GM18502 (cell line): ENCODE data around the gene GUCY1A1.

Experiments used
- ATAC-seq: cut with Tn5 transposase; IDR thresholded peaks from one replicate; pipeline ENCODE4 v1.9.1; 2021; ENCODE audit warnings: mild to moderate bottlenecking; ENCODE audit not compliant: unreplicated experiment, poor library complexity

GUCY1A1 gene

GRCh38 chr4:155724731-155725130, 58.1 kb downstream of the GUCY1A1 start:
- no peak for ATAC-seq

GRCh38 chr4:155734065-155734464, 67.4 kb downstream of the GUCY1A1 start:
- ATAC-seq = no peak

- ATAC-seq = no peak
Observed at GRCh38 chr4:155734951-155735350, 68.3 kb downstream of the GUCY1A1 start.

- no peak for ATAC-seq
Observed at GRCh38 chr4:155735496-155735895, 68.8 kb downstream of the GUCY1A1 start.

- no peak for ATAC-seq
Observed at GRCh38 chr4:155738548-155738947, 71.9 kb downstream of the GUCY1A1 start.

- no peak for ATAC-seq
Observed at GRCh38 chr4:155741546-155741945, 74.9 kb downstream of the GUCY1A1 start.

GRCh38 chr4:155742310-155743015, 75.8 kb downstream of the GUCY1A1 start:
- ATAC-seq = no peak

- no peak for ATAC-seq
Observed at GRCh38 chr4:155745984-155746383, 79.3 kb downstream of the GUCY1A1 start.

GRCh38 chr4:155748039-155748438, 81.4 kb downstream of the GUCY1A1 start:
- ATAC-seq = no peak

GRCh38 chr4:155749041-155749440, 82.4 kb downstream of the GUCY1A1 start:
- no peak for ATAC-seq

- no peak for ATAC-seq
Observed at GRCh38 chr4:155751569-155751968, 84.9 kb downstream of the GUCY1A1 start.

GRCh38 chr4:155757745-155758265, 91.2 kb downstream of the GUCY1A1 start:
- ATAC-seq = no peak

GRCh38 chr4:155758481-155759371, 92.1 kb downstream of the GUCY1A1 start, which contains the start of gene GUCY1B1:
TSS of gene GUCY1B1 (plus strand) at chr4:155759021. CDS start at chr4:155759141, 120 bp downstream.
- ATAC-seq = peak; percentile 99

GRCh38 chr4:155759372-155760252, 93.0 kb downstream of the GUCY1A1 start:
- ATAC-seq = peak; percentile 11

GRCh38 chr4:155761047-155761446, 94.4 kb downstream of the GUCY1A1 start:
- no peak for ATAC-seq

GRCh38 chr4:155761916-155762315, 95.3 kb downstream of the GUCY1A1 start:
- ATAC-seq = no peak

GRCh38 chr4:155762334-155762733, 95.7 kb downstream of the GUCY1A1 start:
- no peak for ATAC-seq

- no peak for ATAC-seq
Observed at GRCh38 chr4:155763551-155763950, 96.9 kb downstream of the GUCY1A1 start.

GRCh38 chr4:155765149-155765548, 98.5 kb downstream of the GUCY1A1 start:
- no peak for ATAC-seq

- ATAC-seq = no peak
Observed at GRCh38 chr4:155766622-155767021, 100.0 kb downstream of the GUCY1A1 start.
